ENCODE data around the gene ADAM10.

Gene ADAM10

DNA sequence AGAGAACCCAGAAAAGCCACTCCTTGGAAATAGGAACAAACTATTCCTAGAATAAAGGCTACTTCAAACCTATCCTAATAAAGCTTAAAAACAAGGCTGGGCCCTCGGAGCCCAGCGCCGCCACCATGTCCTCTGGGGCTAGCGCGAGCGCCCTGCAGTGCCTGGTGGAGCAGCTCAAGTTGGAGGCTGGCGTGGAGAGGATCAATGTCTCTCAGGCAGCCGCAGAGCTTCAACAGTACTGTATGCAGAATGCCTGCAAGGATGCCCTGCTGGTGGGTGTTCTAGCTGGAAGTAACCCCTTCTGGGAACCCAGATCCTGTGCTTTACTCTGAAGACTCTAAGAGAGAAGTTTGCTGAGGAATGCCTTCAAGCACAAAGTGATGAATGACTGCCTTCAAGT is 63.2 kb downstream of the ADAM10 start:
- Histone ChIP-seq H3K36me3 (ENCODE audit: insufficient read depth, insufficient read length, low read length) (peaks cover 7% of the 10 kb centered on the region), H3K9ac (ENCODE audit: insufficient read length, low read depth) (no peak overlapping the region), H3K27me3 (ENCODE audit: insufficient read depth, insufficient read length) (no peaks in the 10 kb centered on the region), H3K4me1 (ENCODE audit: insufficient read depth, insufficient read length) (no peaks in the 10 kb centered on the region), H3K9me3 (ENCODE audit: insufficient read depth, low read length) (no peaks in the 10 kb centered on the region), H3K4me3 (ENCODE audit: insufficient read length, low read depth) (no peak overlapping the region)
- no peak for DNase-seq (ENCODE audit: low read depth, low spot score)
- TF ChIP-seq SUZ12 (IDR thresholded peaks at IDR 0.05; ENCODE audit: extremely low read depth, insufficient read depth, insufficient read length) = no peak
- no peak for TF ChIP-seq ZNF274 (IDR thresholded peaks at IDR 0.05; ENCODE audit: low read depth, low read length)
- no peak for TF ChIP-seq YY1 (IDR thresholded peaks at IDR 0.05; ENCODE audit: insufficient read depth, insufficient read length)

DNA sequence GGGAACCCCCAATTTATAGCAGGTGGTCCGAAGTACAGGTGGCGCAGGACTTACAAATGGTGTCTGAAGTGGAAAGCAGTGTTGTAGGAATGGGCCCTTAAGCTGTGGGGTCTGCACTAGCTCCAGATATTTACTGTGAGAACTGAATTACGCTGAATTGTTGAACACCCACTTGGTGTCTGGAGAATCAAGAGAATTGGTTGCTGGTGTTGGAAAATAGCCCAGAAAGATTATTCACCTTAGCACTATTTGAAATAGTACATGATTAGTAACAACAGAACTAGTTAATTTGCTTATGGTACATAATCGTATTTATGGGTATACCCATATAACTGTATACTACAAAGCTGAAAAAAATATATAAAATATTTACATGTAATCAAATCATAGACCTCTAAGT is 64.8 kb downstream of the ADAM10 start:
- H3K27me3 ChIP-seq (ENCODE audit: insufficient read depth, insufficient read length) = no peaks in the 10 kb centered on the region
- no peaks in the 10 kb centered on the region for H3K4me1 ChIP-seq (ENCODE audit: insufficient read depth, insufficient read length)
- no peak for TF ChIP-seq SUZ12 (IDR thresholded peaks at IDR 0.05; ENCODE audit: extremely low read depth, insufficient read depth, insufficient read length)
- TF ChIP-seq YY1 (IDR thresholded peaks at IDR 0.05; ENCODE audit: insufficient read depth, insufficient read length) = no peak
- no peak for TF ChIP-seq ZNF274 (IDR thresholded peaks at IDR 0.05; ENCODE audit: low read depth, low read length)
- no peaks in the 10 kb centered on the region for H3K9me3 ChIP-seq (ENCODE audit: insufficient read depth, low read length)
- no peak for DNase-seq (ENCODE audit: low read depth, low spot score)
- H3K36me3 ChIP-seq (ENCODE audit: insufficient read depth, insufficient read length, low read length) = no peaks in the 10 kb centered on the region
- H3K4me3 ChIP-seq (ENCODE audit: insufficient read length, low read depth) = no peak overlapping the region
- H3K9ac ChIP-seq (ENCODE audit: insufficient read length, low read depth) = no peak overlapping the region

DNA sequence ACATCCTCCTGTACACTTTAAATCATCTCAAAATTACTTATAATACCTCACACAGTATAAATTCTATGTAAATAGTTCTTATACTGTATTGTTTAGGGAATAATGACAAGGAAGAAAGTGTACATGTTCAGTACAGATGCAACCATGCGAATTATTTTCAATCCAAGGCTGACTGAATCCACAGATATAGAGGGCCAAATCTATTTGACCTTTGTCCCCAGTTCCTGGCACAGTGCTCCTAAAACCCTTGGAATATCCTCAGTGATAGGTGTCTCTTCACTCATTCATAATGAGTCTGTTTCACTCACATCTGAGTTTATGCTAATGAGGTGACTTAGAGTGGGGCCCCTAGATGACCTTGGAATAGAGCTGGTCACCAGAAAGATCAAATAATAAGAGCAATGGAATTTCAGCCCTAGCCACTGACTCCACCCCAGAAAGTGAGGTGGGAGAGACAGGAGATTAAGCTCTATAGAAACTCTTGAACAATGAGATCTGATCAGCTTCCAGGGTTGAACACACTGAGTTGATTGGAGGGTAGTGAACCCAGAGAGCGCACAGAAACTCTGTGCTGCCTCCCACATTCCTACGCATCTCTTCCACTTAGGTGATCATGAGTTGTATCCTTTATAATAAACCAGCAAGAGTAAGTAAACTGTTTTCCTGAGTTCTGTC is 65.3 kb downstream of the ADAM10 start:
- Histone ChIP-seq H3K4me1 (ENCODE audit: insufficient read depth, insufficient read length) (no peaks in the 10 kb centered on the region), H3K9ac (ENCODE audit: insufficient read length, low read depth) (no peak overlapping the region), H3K4me3 (ENCODE audit: insufficient read length, low read depth) (no peak overlapping the region), H3K36me3 (ENCODE audit: insufficient read depth, insufficient read length, low read length) (peaks cover 3% of the 10 kb centered on the region), H3K27me3 (ENCODE audit: insufficient read depth, insufficient read length) (no peaks in the 10 kb centered on the region), H3K9me3 (ENCODE audit: insufficient read depth, low read length) (no peaks in the 10 kb centered on the region)
- no peak for DNase-seq (ENCODE audit: low read depth, low spot score)
- no peak for TF ChIP-seq ZNF274 (IDR thresholded peaks at IDR 0.05; ENCODE audit: low read depth, low read length)
- TF ChIP-seq YY1 (IDR thresholded peaks at IDR 0.05; ENCODE audit: insufficient read depth, insufficient read length) = no peak
- TF ChIP-seq SUZ12 (IDR thresholded peaks at IDR 0.05; ENCODE audit: extremely low read depth, insufficient read depth, insufficient read length) = no peak

DNA sequence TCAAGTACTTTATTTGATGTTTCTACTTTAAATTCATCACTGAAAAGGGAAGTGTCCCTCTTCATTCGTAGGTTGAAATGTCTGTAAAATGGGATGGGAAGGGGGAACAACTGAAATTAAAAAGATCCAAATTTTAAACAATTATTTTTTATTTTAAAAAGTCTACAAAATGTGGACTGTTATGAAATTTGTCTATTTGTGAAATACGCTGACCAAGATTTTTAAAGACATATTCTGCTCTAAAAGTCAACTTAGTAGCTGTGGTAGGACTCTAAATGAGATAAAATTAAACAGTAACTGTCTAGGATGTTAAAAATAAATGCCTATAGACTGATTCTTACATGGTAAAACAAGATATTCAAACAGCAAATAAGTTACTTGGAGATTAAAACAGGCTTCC is 67.3 kb downstream of the ADAM10 start:
- no peaks in the 10 kb centered on the region for H3K27me3 ChIP-seq (ENCODE audit: insufficient read depth, insufficient read length)

DNA sequence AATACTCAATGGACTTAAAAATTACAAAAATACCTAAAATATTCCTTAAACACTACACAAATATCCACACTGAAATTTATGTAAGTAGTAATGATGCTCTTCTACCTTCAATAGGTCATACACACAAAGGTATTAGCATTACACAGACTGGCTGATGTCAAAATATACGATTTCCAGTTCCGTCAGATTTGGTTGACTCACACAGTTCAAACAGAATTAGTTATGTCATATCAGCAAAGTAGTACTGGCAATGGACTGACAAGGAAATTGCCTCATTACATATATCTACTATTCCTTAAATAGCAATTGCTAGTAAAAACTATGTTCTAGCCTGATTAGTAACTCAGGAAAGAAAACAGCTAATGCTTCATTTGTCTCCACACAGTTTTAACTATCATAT is 70.8 kb downstream of the ADAM10 start:
- H3K9me3 ChIP-seq (ENCODE audit: insufficient read depth, low read length) = no peaks in the 10 kb centered on the region

More for the DNA sequence above, 67.3 kb downstream of the ADAM10 start:
- Histone ChIP-seq H3K4me1 (ENCODE audit: insufficient read depth, insufficient read length) (no peaks in the 10 kb centered on the region), H3K4me3 (ENCODE audit: insufficient read length, low read depth) (no peak overlapping the region), H3K9ac (ENCODE audit: insufficient read length, low read depth) (no peak overlapping the region), H3K9me3 (ENCODE audit: insufficient read depth, low read length) (no peaks in the 10 kb centered on the region), H3K36me3 (ENCODE audit: insufficient read depth, insufficient read length, low read length) (peaks cover 10% of the 10 kb centered on the region)
- TF ChIP-seq ZNF274 (IDR thresholded peaks at IDR 0.05; ENCODE audit: low read depth, low read length) (no peak), SUZ12 (IDR thresholded peaks at IDR 0.05; ENCODE audit: extremely low read depth, insufficient read depth, insufficient read length) (no peak), YY1 (IDR thresholded peaks at IDR 0.05; ENCODE audit: insufficient read depth, insufficient read length) (no peak)
- no peak for DNase-seq (ENCODE audit: low read depth, low spot score)

DNA sequence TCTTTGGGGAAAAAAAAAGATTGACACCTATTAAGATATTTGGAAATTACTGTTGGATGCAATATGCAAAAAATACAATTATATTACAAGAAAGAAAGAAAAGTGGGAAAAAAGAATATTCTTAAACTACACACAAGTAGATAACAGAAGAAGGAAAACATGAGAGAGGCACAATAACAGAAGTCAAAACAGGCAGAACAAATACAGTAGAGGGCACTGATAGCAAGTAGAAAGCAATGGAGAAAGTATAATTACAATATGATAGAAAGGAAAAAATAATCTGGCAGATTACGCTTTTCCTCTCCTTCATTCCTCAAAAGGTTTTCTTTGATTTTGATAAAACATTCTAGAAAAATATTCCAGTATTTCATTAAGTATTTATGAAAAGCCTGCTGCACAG is 72.1 kb downstream of the ADAM10 start:
- no peak for TF ChIP-seq YY1 (IDR thresholded peaks at IDR 0.05; ENCODE audit: insufficient read depth, insufficient read length)
- TF ChIP-seq SUZ12 (IDR thresholded peaks at IDR 0.05; ENCODE audit: extremely low read depth, insufficient read depth, insufficient read length) = no peak
- TF ChIP-seq ZNF274 (IDR thresholded peaks at IDR 0.05; ENCODE audit: low read depth, low read length) = no peak
- Histone ChIP-seq H3K4me3 (ENCODE audit: insufficient read length, low read depth) (no peak overlapping the region), H3K9me3 (ENCODE audit: insufficient read depth, low read length) (no peaks in the 10 kb centered on the region), H3K36me3 (ENCODE audit: insufficient read depth, insufficient read length, low read length) (peaks cover 10% of the 10 kb centered on the region), H3K27me3 (ENCODE audit: insufficient read depth, insufficient read length) (no peaks in the 10 kb centered on the region), H3K9ac (ENCODE audit: insufficient read length, low read depth) (no peak overlapping the region), H3K4me1 (ENCODE audit: insufficient read depth, insufficient read length) (no peaks in the 10 kb centered on the region)
- DNase-seq (ENCODE audit: low read depth, low spot score) = no peak

More for the DNA sequence above, 70.8 kb downstream of the ADAM10 start:
- no peak overlapping the region for H3K4me3 ChIP-seq (ENCODE audit: insufficient read length, low read depth)
- TF ChIP-seq ZNF274 (IDR thresholded peaks at IDR 0.05; ENCODE audit: low read depth, low read length) (no peak), SUZ12 (IDR thresholded peaks at IDR 0.05; ENCODE audit: extremely low read depth, insufficient read depth, insufficient read length) (no peak), YY1 (IDR thresholded peaks at IDR 0.05; ENCODE audit: insufficient read depth, insufficient read length) (no peak)
- no peak for DNase-seq (ENCODE audit: low read depth, low spot score)
- no peak overlapping the region for H3K9ac ChIP-seq (ENCODE audit: insufficient read length, low read depth)
- H3K27me3 ChIP-seq (ENCODE audit: insufficient read depth, insufficient read length) = no peaks in the 10 kb centered on the region
- peaks cover 10% of the 10 kb centered on the region for H3K36me3 ChIP-seq (ENCODE audit: insufficient read depth, insufficient read length, low read length)
- no peaks in the 10 kb centered on the region for H3K4me1 ChIP-seq (ENCODE audit: insufficient read depth, insufficient read length)

DNA sequence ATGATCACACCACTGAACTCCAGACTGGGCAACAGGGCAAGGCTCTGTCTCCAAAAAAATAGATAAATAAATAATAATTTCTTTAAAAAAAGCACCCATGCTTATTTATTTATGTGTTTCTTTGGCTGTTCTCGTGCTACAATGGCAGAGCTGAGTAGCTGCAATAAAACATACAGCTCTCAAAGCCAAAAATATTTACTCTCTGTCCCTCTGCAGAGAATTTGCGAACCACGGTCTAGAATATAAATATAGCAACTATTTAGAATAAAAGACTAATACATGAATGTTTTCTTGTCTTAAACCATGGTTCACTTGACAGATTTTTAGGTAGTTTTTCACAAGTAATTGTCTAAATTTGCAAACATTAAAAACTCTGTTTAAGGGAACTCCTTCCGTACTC is 72.7 kb downstream of the ADAM10 start:
- no peaks in the 10 kb centered on the region for H3K4me1 ChIP-seq (ENCODE audit: insufficient read depth, insufficient read length)
- H3K4me3 ChIP-seq (ENCODE audit: insufficient read length, low read depth) = no peak overlapping the region
- no peak for TF ChIP-seq SUZ12 (IDR thresholded peaks at IDR 0.05; ENCODE audit: extremely low read depth, insufficient read depth, insufficient read length)
- no peak for TF ChIP-seq YY1 (IDR thresholded peaks at IDR 0.05; ENCODE audit: insufficient read depth, insufficient read length)
- TF ChIP-seq ZNF274 (IDR thresholded peaks at IDR 0.05; ENCODE audit: low read depth, low read length) = no peak
- no peak overlapping the region for H3K9ac ChIP-seq (ENCODE audit: insufficient read length, low read depth)
- DNase-seq (ENCODE audit: low read depth, low spot score) = no peak
- no peaks in the 10 kb centered on the region for H3K27me3 ChIP-seq (ENCODE audit: insufficient read depth, insufficient read length)
- H3K36me3 ChIP-seq (ENCODE audit: insufficient read depth, insufficient read length, low read length) = peaks cover 10% of the 10 kb centered on the region
- H3K9me3 ChIP-seq (ENCODE audit: insufficient read depth, low read length) = no peaks in the 10 kb centered on the region

Data from NT2/D1 (cell line).